Stomach (tissue), 4 donors: ENCODE data around the gene COMMD1.

ENCODE experiments used
- CTCF ChIP-seq, 7 experiments: fragments of 450-650 bp in 4 of 7; fragments of 200-600 bp in 3 of 7; sonication (generic) in 3 of 7; IDR thresholded peaks; one replicate each; pipeline ENCODE4 v1.5.1; 2016 to 2019; ENCODE audit warnings: antibody characterized with exemption in 7 of 7, control low read depth in 2 of 7, mild to moderate bottlenecking in 1 of 7
- POLR2A ChIP-seq, 4 donors: fragments of 450-650 bp; IDR thresholded peaks; one replicate each; pipeline ENCODE4 v1.6.1; 2016; ENCODE audit warnings: antibody characterized with exemption in 4 of 4, control low read depth in 2 of 4, mild to moderate bottlenecking in 1 of 4, moderate library complexity in 1 of 4
- POLR2AphosphoS5 ChIP-seq, 3 donors: sonication (generic); formaldehyde crosslinking; IDR thresholded peaks; one replicate each; pipeline ENCODE4 v1.6.1; 2016; ENCODE audit warnings: antibody characterized with exemption in 3 of 3

GRCh38 chr2:61951881-61952280 lies 46.4 kb downstream of the COMMD1 start:
- TF ChIP-seq CTCF (IDR thresholded peaks at IDR 0.05), result no peak
- TF ChIP-seq POLR2A (IDR thresholded peaks at IDR 0.05), result no peak
- TF ChIP-seq POLR2AphosphoS5 (IDR thresholded peaks at IDR 0.05), result no peak
